Epithelial cell of esophagus (primary cell): ENCODE data around the gene P2RX1.
A peak's percentile ranks its signal among the peaks of the same experiment; 100 is the strongest.

ENCODE experiments used
- DNase-seq: peaks from one replicate; pipeline ENCODE4 v3.0.0; 2010; ENCODE audit warnings: low read depth
- H3K4me3 ChIP-seq: 2 replicates; pipeline ENCODE4 v1.5.1; 2011; ENCODE audit warnings: mild to moderate bottlenecking, low read length, control low read depth
- TF ChIP-seq, protein P1 (sequence below): IDR thresholded peaks from 2 replicates; pipeline ENCODE4 v1.5.1; 2011; ENCODE audit warnings: low read depth, mild to moderate bottlenecking, low read length, control low read depth, inconsistent platforms; ENCODE audit not compliant: insufficient read depth; ENCODE audit errors: missing control alignments

The P2RX1 gene

GRCh38 chr17:3909257-3909656, 7.0 kb downstream of the P2RX1 start:
- DNase-seq = no peak
- H3K4me3 ChIP-seq = no peak overlapping the region
- TF ChIP-seq, protein P1, sequence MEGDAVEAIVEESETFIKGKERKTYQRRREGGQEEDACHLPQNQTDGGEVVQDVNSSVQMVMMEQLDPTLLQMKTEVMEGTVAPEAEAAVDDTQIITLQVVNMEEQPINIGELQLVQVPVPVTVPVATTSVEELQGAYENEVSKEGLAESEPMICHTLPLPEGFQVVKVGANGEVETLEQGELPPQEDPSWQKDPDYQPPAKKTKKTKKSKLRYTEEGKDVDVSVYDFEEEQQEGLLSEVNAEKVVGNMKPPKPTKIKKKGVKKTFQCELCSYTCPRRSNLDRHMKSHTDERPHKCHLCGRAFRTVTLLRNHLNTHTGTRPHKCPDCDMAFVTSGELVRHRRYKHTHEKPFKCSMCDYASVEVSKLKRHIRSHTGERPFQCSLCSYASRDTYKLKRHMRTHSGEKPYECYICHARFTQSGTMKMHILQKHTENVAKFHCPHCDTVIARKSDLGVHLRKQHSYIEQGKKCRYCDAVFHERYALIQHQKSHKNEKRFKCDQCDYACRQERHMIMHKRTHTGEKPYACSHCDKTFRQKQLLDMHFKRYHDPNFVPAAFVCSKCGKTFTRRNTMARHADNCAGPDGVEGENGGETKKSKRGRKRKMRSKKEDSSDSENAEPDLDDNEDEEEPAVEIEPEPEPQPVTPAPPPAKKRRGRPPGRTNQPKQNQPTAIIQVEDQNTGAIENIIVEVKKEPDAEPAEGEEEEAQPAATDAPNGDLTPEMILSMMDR = no peak

- TF ChIP-seq, protein P1 = peak; percentile 54
- no peak overlapping the region for H3K4me3 ChIP-seq
- peak; percentile 25 for DNase-seq
Observed at GRCh38 chr17:3907483-3908216, 8.6 kb downstream of the P2RX1 start.

DNA sequence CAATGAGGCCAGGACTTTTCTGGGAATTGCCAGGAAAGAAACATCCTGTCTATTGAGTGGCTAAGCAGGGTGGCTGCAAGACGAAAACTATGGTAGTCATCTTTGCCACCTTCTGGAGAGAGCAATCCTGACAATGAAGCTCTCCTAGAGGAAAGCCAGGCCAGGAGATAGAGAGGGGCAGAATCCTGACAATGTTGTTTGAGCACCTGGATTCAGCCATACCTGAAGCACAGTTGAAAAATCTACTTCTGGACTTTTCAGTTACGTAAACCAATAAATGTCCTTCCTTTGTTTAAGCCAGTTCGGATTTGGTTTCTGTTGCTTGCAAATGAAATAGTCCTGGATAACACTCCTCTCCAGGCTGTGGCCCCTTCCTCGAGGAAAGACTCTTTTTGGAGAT, 9.4 kb downstream of the P2RX1 start:
- TF ChIP-seq, protein P1 = no peak
- no peak for DNase-seq
- H3K4me3 ChIP-seq = no peak overlapping the region

DNA sequence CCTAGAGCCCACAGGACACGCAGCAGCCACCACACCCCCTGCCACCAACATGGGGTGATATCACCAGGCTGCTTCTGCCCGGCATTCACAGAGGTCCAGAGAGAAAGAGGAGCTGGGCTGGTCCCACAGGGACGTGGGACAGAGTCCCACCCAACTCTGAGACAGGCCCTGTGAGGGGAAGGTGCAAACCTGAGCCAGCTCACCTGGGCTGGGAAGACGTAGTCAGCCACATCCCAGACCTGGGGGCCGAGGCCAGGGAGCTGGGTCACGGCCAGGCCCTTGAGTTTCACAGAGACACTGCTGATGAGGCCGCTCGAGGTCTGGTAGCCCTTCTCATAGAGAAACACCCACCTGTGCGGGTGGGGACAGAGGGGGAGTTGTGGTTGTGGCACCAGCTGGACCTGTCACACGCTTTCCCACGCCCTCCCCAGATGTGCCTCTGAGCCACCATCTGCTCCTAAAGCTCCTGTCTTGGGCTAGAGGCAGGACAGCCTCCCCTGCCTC, 11.2 kb downstream of the P2RX1 start:
- TF ChIP-seq, protein P1 = no peak
- H3K4me3 ChIP-seq = no peak overlapping the region
- DNase-seq = no peak

GRCh38 chr17:3904501-3904900, 11.8 kb downstream of the P2RX1 start:
- TF ChIP-seq, protein P1 = no peak
- no peak overlapping the region for H3K4me3 ChIP-seq
- no peak for DNase-seq

GRCh38 chr17:3903881-3904290, 12.4 kb downstream of the P2RX1 start:
- no peak overlapping the region for H3K4me3 ChIP-seq
- no peak for DNase-seq
- TF ChIP-seq, protein P1 = no peak
